ENCODE measurements around the gene RFX3.

RFX3 gene

GRCh38 chr9:3513265-3513818 lies 12.5 kb downstream of the RFX3 start:
- DNase-seq: peak; percentile 10 to 13

- DNase-seq: no peak
Observed at GRCh38 chr9:3511551-3511950, 14.2 kb downstream of the RFX3 start.

GRCh38 chr9:3510796-3511195 lies 15.0 kb downstream of the RFX3 start:
- DNase-seq: no peak

DNA sequence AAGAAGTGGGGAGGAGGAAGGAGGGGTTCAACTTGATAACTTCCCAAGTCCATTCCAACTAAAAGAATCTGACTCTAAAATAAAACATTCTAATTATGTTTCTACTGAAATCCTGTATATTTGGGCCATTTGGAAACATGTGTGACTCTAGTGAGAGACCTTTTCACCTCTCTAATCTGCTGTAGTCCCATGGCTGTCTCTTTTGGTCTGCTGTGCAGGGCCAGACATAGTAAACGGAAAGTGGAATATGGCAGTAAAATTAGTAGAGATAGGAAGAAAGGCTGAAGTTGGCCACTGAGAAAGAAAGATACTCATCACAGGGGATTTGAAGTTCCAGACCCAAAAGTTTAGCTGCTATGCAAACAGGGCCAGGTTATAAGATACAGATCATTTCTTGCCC lies 15.9 kb downstream of the RFX3 start:
- no peak for DNase-seq

DNA sequence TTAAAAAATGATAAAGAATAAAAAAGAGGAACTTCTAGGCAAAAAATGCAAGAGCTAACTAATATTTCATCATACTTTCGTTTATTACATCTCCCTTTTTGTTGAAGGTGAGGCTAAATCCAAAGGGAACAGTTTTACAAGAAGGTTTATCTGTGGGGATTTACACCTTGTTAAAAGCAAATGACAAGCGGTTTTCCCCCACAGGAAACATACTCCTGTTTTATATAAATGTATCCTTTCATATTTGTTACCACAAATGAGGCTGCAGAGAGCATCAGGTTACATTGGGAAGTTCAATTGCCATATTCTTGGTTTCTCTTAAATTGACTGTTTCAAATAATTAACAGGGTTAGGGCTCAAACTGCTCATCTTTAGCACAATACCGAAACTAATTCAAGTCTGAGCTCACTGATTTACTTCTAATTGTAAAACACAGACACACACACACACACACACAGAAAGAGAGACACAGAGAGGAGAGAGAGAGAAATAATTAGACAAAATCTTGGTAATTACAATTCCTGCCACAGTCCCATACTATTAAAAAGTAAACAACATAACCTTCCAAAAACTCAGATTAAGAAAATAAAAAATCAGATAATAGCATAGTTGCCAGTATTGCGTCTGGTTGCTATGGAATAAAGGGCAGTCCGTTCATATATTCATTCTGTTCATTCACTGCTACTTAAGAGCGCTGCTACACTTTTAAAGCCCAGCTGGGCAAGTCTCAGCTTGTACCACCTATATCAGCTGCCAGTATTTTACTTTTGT lies 17.1 kb downstream of the RFX3 start:
- DNase-seq: peak; percentile 66 to 71

DNA sequence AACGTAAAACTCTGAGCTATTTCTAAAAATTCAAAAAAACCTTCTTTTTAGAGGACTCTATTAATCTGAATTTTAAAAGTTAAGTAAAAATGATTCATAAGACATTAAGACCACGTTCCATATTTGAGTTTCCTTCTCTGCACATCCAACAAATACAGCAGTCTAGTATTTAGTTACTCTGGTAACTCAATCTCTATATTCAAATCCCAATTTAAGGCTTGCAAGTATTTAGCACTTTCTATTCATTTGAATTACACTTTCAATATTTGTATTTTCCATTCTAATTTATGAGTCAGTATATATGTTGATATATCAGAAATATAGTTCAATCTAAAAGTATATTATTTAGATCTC lies 17.7 kb downstream of the RFX3 start:
- DNase-seq: no peak

DNA sequence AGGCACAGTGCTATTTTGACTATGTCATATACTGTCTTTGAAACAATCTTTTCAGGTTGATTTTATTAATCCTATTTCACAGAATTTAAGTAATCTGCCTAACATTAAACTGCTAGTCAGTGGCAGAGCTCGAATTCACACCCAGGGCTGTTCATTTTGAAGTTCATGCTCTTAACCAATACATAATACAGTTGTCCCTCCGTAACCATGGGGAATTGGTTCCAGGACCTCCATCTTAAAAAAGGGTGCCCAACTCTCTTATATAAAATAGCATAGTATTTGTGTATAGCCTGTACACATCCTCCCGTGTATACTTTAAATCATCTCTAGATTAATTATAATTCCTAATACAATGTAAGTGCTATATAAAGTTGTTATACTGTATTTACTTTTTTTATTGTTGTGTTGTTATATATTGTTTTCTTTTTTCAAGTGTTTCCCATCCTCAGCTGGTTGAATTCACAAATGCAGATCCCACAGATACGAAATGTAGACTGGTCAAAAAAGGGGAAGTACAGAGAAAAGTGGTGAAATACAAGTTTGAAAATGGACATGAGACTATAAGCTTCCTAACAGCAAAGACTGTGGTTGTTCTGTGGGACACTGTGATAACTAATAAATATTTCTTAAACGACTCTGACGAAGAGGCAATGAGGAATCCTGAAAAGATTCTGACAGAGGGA lies 18.3 kb downstream of the RFX3 start:
- peak; percentile 91 to 93 for DNase-seq

GRCh38 chr9:3506164-3506563 lies 19.6 kb downstream of the RFX3 start:
- no peak for DNase-seq

GRCh38 chr9:3502560-3503398 lies 23.0 kb downstream of the RFX3 start:
- no peak for DNase-seq

DNA sequence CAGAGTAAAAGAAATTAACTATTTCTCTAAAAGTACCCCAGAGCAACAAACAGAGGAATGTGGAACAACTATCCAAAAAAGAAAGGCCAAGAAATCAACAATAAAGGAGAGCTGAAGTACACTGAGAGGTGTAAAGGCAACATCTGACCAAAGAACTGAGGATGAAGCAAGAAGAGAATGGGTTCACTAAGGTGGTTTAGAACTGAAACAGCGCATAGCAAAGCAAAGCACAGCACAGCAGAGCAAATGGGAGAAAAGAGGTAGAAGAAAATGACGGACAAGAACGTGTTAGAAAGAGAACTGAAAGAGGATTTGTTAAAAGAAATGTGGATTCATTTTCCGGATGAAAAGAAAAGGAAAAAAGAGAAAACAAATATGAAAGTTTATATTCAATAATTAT lies 25.8 kb downstream of the RFX3 start:
- DNase-seq: no peak

DNA sequence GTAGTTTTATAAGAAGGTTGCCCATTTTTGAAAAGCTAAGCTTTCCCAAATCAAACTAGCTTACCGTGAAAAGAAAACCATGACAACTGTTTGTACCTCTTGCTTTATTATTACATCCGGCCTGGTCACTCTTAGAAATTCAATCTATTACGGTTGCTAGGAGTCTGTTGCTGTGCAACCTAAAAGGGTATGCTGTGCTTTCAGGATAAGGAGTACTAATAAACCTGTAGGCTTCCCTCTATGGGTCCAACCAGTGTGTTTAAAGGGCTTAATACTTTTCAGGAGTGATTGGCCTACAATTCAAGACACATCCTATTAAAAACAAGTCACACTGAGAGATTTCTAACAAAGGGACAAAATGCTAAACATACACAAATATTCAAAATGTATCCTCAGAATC lies 27.1 kb downstream of the RFX3 start:
- no peak for DNase-seq

GRCh38 chr9:3497857-3498256 lies 27.9 kb downstream of the RFX3 start:
- no peak for DNase-seq

DNA sequence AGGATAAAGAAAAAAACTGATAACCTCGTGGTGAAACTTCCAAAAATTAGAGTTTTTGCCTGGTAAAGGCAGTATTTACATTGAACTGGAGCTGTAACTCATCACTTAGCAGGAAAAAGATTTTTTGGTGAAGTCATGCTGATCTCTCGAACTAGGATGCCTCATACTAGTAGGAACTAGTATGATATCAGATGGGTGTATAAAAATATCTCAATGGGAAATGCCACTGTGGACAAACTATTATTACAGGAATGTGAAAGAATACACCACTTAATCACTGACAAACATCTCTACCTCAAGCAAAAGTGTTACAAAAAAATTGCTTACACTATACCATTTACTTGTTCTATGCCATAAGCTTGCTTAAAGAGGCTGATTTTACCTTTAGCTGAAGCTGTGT lies 28.4 kb downstream of the RFX3 start:
- no peak for DNase-seq

DNA sequence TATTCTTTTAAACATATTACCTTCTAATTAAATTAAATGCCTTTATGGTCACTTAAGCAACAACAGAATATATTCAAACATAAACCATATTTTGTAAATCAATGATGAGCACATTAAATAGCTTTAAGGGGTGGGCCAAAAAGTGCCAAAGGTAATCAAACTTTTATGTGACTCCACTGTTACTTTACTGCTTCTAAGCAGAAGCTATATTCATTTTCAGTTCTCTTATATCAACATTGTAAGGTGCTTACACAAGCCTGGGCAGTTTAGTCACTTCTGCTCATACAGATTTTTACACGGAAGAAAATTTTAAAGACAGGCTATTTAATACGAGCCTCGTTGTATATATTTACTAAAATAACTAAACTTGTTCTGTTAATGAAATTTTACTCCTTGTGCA lies 29.9 kb downstream of the RFX3 start:
- DNase-seq: no peak

DNA sequence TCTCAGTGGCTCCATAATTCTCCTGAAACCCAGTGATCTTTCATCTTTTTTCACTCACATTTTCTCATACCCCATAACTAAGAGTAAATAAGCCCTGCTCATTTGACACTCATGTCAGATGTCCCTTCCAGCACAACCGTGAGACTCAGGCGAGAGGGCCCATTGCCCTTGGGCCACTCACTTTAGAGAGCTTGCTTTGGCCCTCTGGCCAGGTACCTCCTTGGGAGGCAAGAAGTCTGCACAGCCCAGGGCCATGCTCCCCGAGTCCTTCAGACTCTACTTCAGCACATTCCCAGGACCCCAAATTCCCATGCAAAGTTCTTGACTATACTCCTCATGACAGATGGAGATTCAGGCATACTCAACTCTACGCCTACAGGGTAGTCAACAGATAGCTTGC lies 33.6 kb downstream of the RFX3 start:
- DNase-seq: no peak

GRCh38 chr9:3491450-3491849 lies 34.4 kb downstream of the RFX3 start:
- no peak for DNase-seq

- no peak for DNase-seq
Observed at GRCh38 chr9:3490957-3491356, 34.8 kb downstream of the RFX3 start.

DNA sequence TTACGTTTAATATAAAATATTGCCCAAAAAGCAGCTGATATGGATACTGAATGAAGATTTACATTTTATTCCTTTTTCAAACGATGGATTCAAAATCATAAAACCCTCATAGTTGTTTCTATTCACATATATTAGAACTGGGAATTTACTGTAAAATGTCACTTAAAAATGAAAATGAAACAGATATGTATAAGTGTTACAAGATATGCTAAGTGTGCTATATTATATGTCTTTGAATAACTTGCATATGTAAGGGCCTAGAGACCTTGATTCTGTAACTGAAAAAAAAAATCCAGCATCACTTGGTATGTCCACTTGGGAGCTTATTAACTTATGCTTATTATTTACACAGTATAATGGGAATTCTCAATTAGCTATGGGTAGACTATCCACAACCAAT lies 43.2 kb downstream of the RFX3 start:
- DNase-seq: no peak

DNA sequence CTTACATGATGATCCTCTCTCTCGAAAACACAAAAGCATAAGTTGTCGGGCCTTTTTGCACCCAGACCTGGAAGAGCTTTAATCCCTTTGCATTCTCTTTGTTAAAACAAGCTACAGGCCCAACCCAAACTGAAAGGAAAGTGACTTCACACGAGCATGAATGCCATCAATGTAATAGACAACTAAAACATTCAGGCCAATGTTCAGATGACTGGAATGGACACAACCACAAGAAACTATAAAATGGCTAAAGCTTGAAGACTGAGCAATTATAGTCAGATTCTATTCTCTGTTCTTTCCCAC lies 45.5 kb downstream of the RFX3 start:
- DNase-seq: no peak

- DNase-seq: no peak
Observed at GRCh38 chr9:3479514-3480352, 46.1 kb downstream of the RFX3 start.

GRCh38 chr9:3478549-3478953 lies 47.2 kb downstream of the RFX3 start:
- DNase-seq: no peak

GRCh38 chr9:3477236-3477834 lies 48.5 kb downstream of the RFX3 start:
- DNase-seq: no peak
